Nephron progenitor cell (in vitro differentiated cells): Measurements from ENCODE around the gene KCNJ3.

Experiments
- DNase-seq: peaks from one replicate; pipeline ENCODE4 v3.0.0; 2021
- H3K27ac Mint-ChIP-seq: 2 replicates; pipeline ENCODE4 v1.8.0; 2021; ENCODE audit warnings: mild to moderate bottlenecking, moderate library complexity, mixed read lengths
- H3K27me3 Mint-ChIP-seq: 2 replicates; pipeline ENCODE4 v1.8.0; 2021; ENCODE audit warnings: mild to moderate bottlenecking, low read depth, mixed read lengths; ENCODE audit not compliant: poor library complexity
- H3K36me3 Mint-ChIP-seq: 2 replicates; pipeline ENCODE4 v1.8.0; 2021; ENCODE audit warnings: low read depth, mixed read lengths
- H3K4me1 Mint-ChIP-seq: 2 replicates; pipeline ENCODE4 v1.8.0; 2021; ENCODE audit warnings: mixed read lengths
- H3K4me3 Mint-ChIP-seq: 2 replicates; pipeline ENCODE4 v1.8.0; 2021; ENCODE audit warnings: mild to moderate bottlenecking, moderate library complexity, mixed read lengths
- H3K9me3 Mint-ChIP-seq: 2 replicates; pipeline ENCODE4 v1.8.0; 2021; ENCODE audit warnings: mild to moderate bottlenecking, moderate library complexity, mixed read lengths
- TF ChIP-seq, protein P1 (sequence below): fragments of 200-600 bp; sonication (generic); IDR thresholded peaks from 2 replicates; pipeline ENCODE4 v1.5.0; 2021; ENCODE audit warnings: antibody characterized with exemption

Gene KCNJ3

DNA sequence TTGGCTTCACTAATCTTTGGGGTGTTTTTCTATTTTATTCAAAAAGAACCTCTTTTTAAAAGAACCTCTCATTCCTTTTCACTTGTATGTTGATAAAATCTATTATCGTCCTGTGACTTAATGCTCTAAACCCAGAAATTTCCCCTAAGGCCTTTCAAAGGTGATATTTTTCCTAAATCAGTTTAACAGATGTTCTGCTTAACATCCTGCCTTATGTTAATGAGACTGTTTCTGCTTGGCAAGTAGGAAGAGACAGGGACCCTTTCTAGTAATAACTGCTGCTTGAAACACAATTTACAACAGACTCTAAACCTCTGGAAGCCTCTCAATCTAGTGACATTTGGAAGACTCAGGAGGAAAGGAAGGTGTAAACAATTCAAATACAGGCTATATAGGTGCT, 128.8 kb downstream of the KCNJ3 start:
- Mint-ChIP-seq H3K4me3 (no peak overlapping the region), H3K27ac (no peak overlapping the region), H3K27me3 (no peaks in the 10 kb centered on the region)

DNA sequence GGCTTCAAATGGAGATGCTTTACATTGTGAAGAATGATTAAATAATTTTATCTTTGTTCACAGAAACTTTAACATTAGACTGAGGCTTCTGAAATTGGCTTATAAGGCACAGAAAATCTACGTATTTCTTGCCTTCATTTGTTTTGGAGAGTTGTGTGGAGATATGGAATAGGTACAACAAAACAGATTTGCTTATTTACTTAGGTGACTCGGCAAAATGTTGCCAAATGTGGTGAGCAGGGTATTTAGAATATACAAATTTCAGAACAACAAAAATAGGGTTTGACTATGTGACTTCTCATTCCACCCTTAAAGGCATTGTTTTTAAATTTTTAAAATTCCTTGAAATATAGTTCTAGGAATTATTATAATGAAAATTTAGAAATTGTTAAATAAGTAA, 134.2 kb downstream of the KCNJ3 start:
- TF ChIP-seq, protein P1, sequence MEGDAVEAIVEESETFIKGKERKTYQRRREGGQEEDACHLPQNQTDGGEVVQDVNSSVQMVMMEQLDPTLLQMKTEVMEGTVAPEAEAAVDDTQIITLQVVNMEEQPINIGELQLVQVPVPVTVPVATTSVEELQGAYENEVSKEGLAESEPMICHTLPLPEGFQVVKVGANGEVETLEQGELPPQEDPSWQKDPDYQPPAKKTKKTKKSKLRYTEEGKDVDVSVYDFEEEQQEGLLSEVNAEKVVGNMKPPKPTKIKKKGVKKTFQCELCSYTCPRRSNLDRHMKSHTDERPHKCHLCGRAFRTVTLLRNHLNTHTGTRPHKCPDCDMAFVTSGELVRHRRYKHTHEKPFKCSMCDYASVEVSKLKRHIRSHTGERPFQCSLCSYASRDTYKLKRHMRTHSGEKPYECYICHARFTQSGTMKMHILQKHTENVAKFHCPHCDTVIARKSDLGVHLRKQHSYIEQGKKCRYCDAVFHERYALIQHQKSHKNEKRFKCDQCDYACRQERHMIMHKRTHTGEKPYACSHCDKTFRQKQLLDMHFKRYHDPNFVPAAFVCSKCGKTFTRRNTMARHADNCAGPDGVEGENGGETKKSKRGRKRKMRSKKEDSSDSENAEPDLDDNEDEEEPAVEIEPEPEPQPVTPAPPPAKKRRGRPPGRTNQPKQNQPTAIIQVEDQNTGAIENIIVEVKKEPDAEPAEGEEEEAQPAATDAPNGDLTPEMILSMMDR: no peak
- H3K27ac Mint-ChIP-seq: no peak overlapping the region
- H3K4me3 Mint-ChIP-seq: no peak overlapping the region
- H3K4me1 Mint-ChIP-seq: no peaks in the 10 kb centered on the region
- no peaks in the 10 kb centered on the region for H3K27me3 Mint-ChIP-seq
- H3K36me3 Mint-ChIP-seq: no peaks in the 10 kb centered on the region
- no peak for DNase-seq
- H3K9me3 Mint-ChIP-seq: no peaks in the 10 kb centered on the region

More for the DNA sequence above, 128.8 kb downstream of the KCNJ3 start:
- H3K36me3 Mint-ChIP-seq: no peaks in the 10 kb centered on the region
- no peaks in the 10 kb centered on the region for H3K4me1 Mint-ChIP-seq
- DNase-seq: no peak
- TF ChIP-seq, protein P1: no peak
- no peaks in the 10 kb centered on the region for H3K9me3 Mint-ChIP-seq

DNA sequence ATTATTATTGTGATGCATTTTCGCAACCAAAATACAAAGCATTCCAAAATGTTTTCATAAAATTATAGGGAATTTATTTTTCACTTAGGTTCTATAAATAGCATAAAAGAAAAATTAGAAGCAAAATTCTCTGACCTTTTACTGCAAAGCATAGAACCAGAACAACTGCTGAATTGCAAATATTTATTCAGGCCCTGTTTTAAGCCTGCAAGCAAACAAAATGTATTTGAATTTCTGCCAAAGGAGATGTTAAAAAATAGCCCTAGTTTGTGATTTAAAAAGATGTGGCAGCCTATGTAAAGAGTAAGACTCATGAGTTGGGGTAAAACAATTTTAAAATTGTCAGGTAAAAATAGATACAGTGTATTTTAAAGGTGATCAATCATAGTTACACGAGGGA, 138.1 kb downstream of the KCNJ3 start:
- H3K4me1 Mint-ChIP-seq: no peaks in the 10 kb centered on the region
- no peaks in the 10 kb centered on the region for H3K27me3 Mint-ChIP-seq
- no peak overlapping the region for H3K27ac Mint-ChIP-seq
- no peaks in the 10 kb centered on the region for H3K36me3 Mint-ChIP-seq
- no peak for DNase-seq
- peaks cover 8% of the 10 kb centered on the region for H3K9me3 Mint-ChIP-seq
- TF ChIP-seq, protein P1: no peak
- H3K4me3 Mint-ChIP-seq: no peak overlapping the region

DNA sequence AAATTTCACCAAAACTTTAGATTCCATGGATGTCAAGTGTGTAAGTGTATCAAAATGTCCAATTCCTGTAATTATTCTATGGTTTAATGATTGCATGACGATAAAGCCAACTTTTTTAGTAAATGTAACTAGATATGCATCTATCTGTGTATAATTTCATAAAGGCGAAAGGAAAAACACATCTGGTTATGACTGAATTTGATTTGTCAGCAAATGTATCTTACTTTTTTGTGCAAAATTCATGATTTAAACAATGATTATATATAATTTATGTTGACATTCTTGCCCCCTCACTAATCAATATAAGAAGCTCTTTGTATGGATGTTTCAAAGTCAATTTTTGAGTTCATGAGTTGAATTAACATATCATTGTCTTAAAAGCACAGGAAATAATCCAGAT, 138.5 kb downstream of the KCNJ3 start:
- Mint-ChIP-seq H3K4me1 (no peaks in the 10 kb centered on the region), H3K27ac (no peak overlapping the region), H3K9me3 (peaks cover 8% of the 10 kb centered on the region), H3K36me3 (no peaks in the 10 kb centered on the region), H3K4me3 (no peak overlapping the region), H3K27me3 (no peaks in the 10 kb centered on the region)
- DNase-seq: no peak
- TF ChIP-seq, protein P1: no peak

DNA sequence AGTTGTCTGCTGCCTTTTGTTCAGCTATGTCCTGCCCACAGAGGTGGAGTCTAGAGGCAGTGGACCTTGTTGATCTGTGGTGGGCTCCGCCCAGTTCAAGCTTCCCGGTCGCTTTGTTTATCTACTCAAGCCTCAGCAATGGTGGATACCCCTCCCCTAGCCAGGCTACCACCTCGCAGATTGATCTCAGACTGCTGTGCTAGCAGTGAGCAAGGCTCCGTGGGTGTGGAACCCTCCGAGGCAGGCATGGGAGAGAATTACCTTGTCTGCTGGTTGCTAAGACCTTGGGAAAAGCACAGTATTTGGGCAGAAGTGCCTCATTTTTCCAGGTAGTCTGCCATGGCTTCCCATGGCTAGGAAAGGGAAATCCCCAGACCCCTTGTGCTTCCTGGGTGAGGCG, 146.0 kb downstream of the KCNJ3 start:
- Mint-ChIP-seq H3K9me3 (peaks cover 8% of the 10 kb centered on the region), H3K4me3 (no peak overlapping the region)

DNA sequence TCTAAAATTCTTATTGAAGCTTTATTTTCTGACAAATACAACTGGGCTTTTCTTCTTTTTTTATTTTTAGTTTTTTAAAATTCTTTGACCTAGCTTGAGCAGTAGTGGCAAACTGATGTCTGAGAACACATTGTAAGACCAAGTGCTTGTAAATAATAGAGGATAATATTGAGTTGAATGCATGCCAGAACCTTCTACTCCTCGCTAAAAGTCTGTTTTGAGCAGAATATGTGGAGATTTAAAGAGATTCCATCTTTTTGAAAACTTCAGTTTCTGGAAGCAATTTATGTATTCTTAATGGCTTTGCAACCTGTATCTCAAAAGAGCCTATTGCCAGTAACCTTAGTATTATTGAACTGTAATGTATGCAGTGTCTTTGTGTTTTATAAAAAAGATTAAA, 148.3 kb downstream of the KCNJ3 start:
- H3K27me3 Mint-ChIP-seq: no peaks in the 10 kb centered on the region
- no peaks in the 10 kb centered on the region for H3K4me1 Mint-ChIP-seq
- H3K36me3 Mint-ChIP-seq: no peaks in the 10 kb centered on the region
- H3K4me3 Mint-ChIP-seq: no peak overlapping the region
- TF ChIP-seq, protein P1: no peak
- no peak for DNase-seq
- no peak overlapping the region for H3K27ac Mint-ChIP-seq
- no peaks in the 10 kb centered on the region for H3K9me3 Mint-ChIP-seq

More for the DNA sequence above, 146.0 kb downstream of the KCNJ3 start:
- H3K27me3 Mint-ChIP-seq: no peaks in the 10 kb centered on the region
- TF ChIP-seq, protein P1: no peak
- H3K27ac Mint-ChIP-seq: no peak overlapping the region
- H3K4me1 Mint-ChIP-seq: no peaks in the 10 kb centered on the region
- DNase-seq: no peak
- H3K36me3 Mint-ChIP-seq: no peaks in the 10 kb centered on the region
